ENCODE data around the gene RTN4RL2. TPM values are rescaled to one million over a fixed set of nuclear protein-coding genes. Genes with fewer than 3 reads are reported as not detected.

Gene RTN4RL2
- total and polyA plus RNA-seq, 9 of the 15 experiments (the other 6 are each of a cell fraction or from before 2014, with no cell fraction given): 0.06 to 1.9 (median 0.34) TPM; not detected in 4

DNA sequence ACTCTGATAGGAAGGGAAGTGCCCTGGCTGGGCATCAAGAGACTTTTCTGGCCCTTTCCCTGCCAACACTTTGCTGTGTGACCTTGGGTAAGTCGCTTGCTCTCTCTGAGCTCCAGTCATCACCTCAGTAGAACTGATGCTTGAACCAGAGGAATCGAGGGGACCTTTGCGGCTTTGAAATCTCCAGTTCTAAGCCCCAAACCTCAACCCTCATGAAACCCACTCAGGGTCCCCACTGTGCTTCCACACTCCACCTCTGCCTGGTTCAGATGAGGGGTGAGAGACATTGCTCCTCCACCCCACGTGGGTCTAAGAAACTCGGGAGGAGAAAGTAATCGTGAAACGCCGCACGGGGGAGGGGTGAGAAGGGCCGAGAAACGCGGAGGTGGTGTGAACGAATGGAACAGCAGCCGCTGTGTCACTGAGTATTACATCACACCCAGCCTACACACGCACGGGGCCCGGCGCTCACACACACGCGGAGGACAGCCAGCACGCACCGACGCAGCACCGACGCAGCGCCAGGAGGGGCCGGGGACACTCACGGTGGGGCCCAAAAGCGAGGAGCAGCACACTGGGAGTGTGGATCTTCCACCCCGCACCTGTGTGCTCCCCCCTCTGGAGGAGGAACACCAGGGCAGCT lies 4.3 kb downstream of the RTN4RL2 start (continued):
- TF ChIP-seq TOE1 (IDR thresholded peaks at IDR 0.05; ENCODE audit: borderline replicate concordance) (no peak), TOE1 (CRISPR knock-in tag; IDR thresholded peaks at IDR 0.05; ENCODE audit: borderline replicate concordance, low read depth) (no peak), DPF2 (IDR thresholded peaks at IDR 0.05) (no peak), ID3 (CRISPR knock-in tag; IDR thresholded peaks at IDR 0.05) (no peak), ID3 (tag; IDR thresholded peaks at IDR 0.05) (no peak), CEBPB (tag; IDR thresholded peaks at IDR 0.05) (peak; percentile 68), EGR1 (conservative IDR thresholded peaks at IDR 0.05) (peak; percentile 48), BRF1 (IDR thresholded peaks at IDR 0.05; ENCODE audit: borderline replicate concordance, extremely low read depth, insufficient read length) (no peak), POLR2G (IDR thresholded peaks at IDR 0.05; ENCODE audit: low read depth, low read length) (peak; percentile 67; the same call in 1 of the 2 replicates), HDAC3 (IDR thresholded peaks at IDR 0.05; ENCODE audit: borderline replicate concordance, partially characterized antibody) (no peak), RFX7 (CRISPR knock-in tag; IDR thresholded peaks at IDR 0.05) (no peak), ARNT (IDR thresholded peaks at IDR 0.05) (no peak), MYNN (IDR thresholded peaks at IDR 0.05) (no peak), MYNN (CRISPR knock-in tag; IDR thresholded peaks at IDR 0.05) (no peak)
- TF ChIP-seq, protein P1, sequence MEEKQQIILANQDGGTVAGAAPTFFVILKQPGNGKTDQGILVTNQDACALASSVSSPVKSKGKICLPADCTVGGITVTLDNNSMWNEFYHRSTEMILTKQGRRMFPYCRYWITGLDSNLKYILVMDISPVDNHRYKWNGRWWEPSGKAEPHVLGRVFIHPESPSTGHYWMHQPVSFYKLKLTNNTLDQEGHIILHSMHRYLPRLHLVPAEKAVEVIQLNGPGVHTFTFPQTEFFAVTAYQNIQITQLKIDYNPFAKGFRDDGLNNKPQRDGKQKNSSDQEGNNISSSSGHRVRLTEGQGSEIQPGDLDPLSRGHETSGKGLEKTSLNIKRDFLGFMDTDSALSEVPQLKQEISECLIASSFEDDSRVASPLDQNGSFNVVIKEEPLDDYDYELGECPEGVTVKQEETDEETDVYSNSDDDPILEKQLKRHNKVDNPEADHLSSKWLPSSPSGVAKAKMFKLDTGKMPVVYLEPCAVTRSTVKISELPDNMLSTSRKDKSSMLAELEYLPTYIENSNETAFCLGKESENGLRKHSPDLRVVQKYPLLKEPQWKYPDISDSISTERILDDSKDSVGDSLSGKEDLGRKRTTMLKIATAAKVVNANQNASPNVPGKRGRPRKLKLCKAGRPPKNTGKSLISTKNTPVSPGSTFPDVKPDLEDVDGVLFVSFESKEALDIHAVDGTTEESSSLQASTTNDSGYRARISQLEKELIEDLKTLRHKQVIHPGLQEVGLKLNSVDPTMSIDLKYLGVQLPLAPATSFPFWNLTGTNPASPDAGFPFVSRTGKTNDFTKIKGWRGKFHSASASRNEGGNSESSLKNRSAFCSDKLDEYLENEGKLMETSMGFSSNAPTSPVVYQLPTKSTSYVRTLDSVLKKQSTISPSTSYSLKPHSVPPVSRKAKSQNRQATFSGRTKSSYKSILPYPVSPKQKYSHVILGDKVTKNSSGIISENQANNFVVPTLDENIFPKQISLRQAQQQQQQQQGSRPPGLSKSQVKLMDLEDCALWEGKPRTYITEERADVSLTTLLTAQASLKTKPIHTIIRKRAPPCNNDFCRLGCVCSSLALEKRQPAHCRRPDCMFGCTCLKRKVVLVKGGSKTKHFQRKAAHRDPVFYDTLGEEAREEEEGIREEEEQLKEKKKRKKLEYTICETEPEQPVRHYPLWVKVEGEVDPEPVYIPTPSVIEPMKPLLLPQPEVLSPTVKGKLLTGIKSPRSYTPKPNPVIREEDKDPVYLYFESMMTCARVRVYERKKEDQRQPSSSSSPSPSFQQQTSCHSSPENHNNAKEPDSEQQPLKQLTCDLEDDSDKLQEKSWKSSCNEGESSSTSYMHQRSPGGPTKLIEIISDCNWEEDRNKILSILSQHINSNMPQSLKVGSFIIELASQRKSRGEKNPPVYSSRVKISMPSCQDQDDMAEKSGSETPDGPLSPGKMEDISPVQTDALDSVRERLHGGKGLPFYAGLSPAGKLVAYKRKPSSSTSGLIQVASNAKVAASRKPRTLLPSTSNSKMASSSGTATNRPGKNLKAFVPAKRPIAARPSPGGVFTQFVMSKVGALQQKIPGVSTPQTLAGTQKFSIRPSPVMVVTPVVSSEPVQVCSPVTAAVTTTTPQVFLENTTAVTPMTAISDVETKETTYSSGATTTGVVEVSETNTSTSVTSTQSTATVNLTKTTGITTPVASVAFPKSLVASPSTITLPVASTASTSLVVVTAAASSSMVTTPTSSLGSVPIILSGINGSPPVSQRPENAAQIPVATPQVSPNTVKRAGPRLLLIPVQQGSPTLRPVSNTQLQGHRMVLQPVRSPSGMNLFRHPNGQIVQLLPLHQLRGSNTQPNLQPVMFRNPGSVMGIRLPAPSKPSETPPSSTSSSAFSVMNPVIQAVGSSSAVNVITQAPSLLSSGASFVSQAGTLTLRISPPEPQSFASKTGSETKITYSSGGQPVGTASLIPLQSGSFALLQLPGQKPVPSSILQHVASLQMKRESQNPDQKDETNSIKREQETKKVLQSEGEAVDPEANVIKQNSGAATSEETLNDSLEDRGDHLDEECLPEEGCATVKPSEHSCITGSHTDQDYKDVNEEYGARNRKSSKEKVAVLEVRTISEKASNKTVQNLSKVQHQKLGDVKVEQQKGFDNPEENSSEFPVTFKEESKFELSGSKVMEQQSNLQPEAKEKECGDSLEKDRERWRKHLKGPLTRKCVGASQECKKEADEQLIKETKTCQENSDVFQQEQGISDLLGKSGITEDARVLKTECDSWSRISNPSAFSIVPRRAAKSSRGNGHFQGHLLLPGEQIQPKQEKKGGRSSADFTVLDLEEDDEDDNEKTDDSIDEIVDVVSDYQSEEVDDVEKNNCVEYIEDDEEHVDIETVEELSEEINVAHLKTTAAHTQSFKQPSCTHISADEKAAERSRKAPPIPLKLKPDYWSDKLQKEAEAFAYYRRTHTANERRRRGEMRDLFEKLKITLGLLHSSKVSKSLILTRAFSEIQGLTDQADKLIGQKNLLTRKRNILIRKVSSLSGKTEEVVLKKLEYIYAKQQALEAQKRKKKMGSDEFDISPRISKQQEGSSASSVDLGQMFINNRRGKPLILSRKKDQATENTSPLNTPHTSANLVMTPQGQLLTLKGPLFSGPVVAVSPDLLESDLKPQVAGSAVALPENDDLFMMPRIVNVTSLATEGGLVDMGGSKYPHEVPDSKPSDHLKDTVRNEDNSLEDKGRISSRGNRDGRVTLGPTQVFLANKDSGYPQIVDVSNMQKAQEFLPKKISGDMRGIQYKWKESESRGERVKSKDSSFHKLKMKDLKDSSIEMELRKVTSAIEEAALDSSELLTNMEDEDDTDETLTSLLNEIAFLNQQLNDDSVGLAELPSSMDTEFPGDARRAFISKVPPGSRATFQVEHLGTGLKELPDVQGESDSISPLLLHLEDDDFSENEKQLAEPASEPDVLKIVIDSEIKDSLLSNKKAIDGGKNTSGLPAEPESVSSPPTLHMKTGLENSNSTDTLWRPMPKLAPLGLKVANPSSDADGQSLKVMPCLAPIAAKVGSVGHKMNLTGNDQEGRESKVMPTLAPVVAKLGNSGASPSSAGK (IDR thresholded peaks at IDR 0.05): peak; percentile 87
- TF ChIP-seq, protein P2, sequence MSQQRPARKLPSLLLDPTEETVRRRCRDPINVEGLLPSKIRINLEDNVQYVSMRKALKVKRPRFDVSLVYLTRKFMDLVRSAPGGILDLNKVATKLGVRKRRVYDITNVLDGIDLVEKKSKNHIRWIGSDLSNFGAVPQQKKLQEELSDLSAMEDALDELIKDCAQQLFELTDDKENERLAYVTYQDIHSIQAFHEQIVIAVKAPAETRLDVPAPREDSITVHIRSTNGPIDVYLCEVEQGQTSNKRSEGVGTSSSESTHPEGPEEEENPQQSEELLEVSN (IDR thresholded peaks at IDR 0.05; ENCODE audit: borderline replicate concordance in 1 of 2, extremely low read depth in 1 of 2, insufficient read depth in 1 of 2, insufficient read length in 1 of 2, low read depth in 1 of 2, low read length in 1 of 2, poor library complexity in 1 of 2, severe bottlenecking in 1 of 2): peak; percentile 27 to 68
